ENCODE data around the gene MOCOS. TPM values are rescaled to one million over a fixed set of nuclear protein-coding genes. Genes with fewer than 3 reads are reported as not detected.
"Not testable (repeated sequence)": the region's sequence is repeated elsewhere in the genome, so short reads cannot be mapped to it uniquely, and the experiment has no call there.

MOCOS gene
- total RNA-seq, 3 donors from 2014 or later, result 5.2 to 9.7 (median 9.1) TPM

DNA sequence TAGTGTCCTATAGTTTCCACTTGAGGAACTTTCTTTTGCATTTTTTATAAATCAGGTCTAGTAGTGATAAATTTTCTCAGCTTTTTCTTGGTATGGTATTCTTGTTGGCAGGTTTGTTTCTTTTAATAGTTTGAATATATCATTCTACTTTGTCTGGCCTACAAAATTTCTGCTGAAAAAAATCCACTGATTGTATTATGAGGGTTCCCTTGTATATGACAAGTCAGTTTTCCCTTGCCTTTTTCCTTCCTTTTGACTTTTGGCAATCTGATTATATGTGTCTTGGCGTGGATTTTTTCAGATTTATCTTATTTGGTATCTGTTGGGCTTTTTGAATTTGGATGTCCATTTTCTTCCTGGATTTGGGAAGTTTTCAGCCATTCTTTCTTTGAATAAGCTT is 41.9 kb downstream of the MOCOS start:
- Histone ChIP-seq H3K27ac (no peak overlapping the region), H3K27me3 (no peaks in the 10 kb centered on the region), H3K36me3 (no peaks in the 10 kb centered on the region), H3K9me3 (peaks cover 10 to 29% of the 10 kb centered on the region in 2 donors), H3K4me1 (no peaks in the 10 kb centered on the region), H3K4me3 (no peak overlapping the region)
- TF ChIP-seq POLR2AphosphoS5 (IDR thresholded peaks at IDR 0.05), result no peak
- TF ChIP-seq POLR2A (IDR thresholded peaks at IDR 0.05), result no peak
- TF ChIP-seq, protein P1, sequence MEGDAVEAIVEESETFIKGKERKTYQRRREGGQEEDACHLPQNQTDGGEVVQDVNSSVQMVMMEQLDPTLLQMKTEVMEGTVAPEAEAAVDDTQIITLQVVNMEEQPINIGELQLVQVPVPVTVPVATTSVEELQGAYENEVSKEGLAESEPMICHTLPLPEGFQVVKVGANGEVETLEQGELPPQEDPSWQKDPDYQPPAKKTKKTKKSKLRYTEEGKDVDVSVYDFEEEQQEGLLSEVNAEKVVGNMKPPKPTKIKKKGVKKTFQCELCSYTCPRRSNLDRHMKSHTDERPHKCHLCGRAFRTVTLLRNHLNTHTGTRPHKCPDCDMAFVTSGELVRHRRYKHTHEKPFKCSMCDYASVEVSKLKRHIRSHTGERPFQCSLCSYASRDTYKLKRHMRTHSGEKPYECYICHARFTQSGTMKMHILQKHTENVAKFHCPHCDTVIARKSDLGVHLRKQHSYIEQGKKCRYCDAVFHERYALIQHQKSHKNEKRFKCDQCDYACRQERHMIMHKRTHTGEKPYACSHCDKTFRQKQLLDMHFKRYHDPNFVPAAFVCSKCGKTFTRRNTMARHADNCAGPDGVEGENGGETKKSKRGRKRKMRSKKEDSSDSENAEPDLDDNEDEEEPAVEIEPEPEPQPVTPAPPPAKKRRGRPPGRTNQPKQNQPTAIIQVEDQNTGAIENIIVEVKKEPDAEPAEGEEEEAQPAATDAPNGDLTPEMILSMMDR (IDR thresholded peaks at IDR 0.05), result no peak
- intact Hi-C loops (cut with DNase I; ENCODE audit: low total_unique reads), result no loop called here
- DNase-seq (ENCODE audit: low spot score in 2 of 2), result no peak

DNA sequence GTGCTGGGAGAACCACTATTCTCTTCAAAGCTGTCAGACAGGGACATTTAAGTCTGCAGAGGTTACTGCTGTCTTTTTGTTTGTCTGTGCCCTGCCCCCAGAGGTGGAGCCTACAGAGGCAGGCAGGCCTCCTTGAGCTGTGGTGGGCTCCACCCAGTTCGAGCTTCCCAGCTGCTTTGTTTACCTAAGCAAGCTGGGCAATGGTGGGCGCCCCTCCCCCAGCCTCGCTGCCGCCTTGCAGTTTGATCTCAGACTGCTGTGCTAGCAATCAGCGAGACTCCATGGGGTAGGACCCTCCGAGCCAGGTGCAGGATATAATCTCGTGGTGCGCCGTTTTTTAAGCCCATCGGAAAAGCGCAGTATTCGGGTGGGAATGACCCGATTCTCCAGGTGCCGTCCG is 53.2 kb downstream of the MOCOS start:
- DNase-seq (ENCODE audit: low spot score in 2 of 2); H3K4me3 ChIP-seq; H3K27me3 ChIP-seq; H3K36me3 ChIP-seq; H3K27ac ChIP-seq; H3K9me3 ChIP-seq; H3K4me1 ChIP-seq; intact Hi-C loops (cut with DNase I; ENCODE audit: low total_unique reads): not testable (repeated sequence)

DNA sequence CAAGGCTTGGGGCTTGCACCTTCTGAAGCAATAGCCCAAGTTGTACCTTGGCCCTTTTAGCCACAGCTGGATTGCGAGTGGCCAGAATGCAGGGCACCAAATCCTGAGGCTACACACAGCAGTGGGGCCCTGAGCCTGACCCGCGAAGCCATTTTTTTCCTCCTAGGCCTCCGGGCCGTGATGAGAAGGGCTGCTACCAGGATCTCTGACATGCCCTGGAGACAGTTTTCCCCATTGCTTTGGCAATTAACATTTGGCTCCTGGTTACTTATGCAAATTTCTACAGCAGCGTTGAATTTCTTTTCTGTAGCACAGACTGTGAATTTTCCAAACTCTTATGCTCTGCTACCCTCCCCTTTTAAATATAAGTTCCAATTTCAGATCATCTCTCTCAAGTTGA is 54.5 kb downstream of the MOCOS start:
- no peak for DNase-seq (ENCODE audit: low spot score in 2 of 2)
- Histone ChIP-seq H3K4me3 (no peak overlapping the region), H3K36me3 (no peaks in the 10 kb centered on the region), H3K27me3 (no peaks in the 10 kb centered on the region), H3K9me3 (no peaks in the 10 kb centered on the region), H3K4me1 (no peaks in the 10 kb centered on the region), H3K27ac (no peak overlapping the region)
- TF ChIP-seq, protein P1 (IDR thresholded peaks at IDR 0.05), result no peak
- TF ChIP-seq POLR2A (IDR thresholded peaks at IDR 0.05), result no peak
- no peak for TF ChIP-seq POLR2AphosphoS5 (IDR thresholded peaks at IDR 0.05)
- intact Hi-C loops (cut with DNase I; ENCODE audit: low total_unique reads), result no loop called here

DNA sequence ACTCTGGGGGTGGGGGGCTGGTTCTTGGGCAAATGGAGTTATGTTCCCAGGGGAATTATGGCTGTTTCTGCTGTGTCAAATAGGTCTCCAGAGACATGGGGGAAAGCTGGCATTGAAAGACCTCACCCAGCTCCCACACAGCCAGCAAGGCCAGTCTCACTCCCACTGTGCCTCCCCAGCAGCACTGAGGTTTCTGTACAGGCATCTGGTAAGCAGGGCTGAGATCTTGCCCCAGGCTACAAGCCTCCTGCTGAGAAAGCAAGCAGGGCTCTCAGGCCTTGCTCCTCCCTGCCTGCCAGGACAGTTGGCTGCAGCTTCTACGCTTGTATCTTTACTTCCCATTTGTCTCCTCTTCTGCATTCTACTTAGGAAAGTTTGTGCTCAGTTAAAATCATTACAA is 59.7 kb downstream of the MOCOS start:
- no peaks in the 10 kb centered on the region for H3K27me3 ChIP-seq
- H3K4me1 ChIP-seq, result no peaks in the 10 kb centered on the region
- no peak overlapping the region for H3K27ac ChIP-seq
- intact Hi-C loops (cut with DNase I; ENCODE audit: low total_unique reads), result no loop called here
- no peak overlapping the region for H3K4me3 ChIP-seq
- DNase-seq (ENCODE audit: low spot score in 2 of 2), result no peak
- TF ChIP-seq, protein P1 (IDR thresholded peaks at IDR 0.05), result no peak
- no peak for TF ChIP-seq POLR2A (IDR thresholded peaks at IDR 0.05)
- TF ChIP-seq POLR2AphosphoS5 (IDR thresholded peaks at IDR 0.05), result no peak
- H3K9me3 ChIP-seq, result no peaks in the 10 kb centered on the region
- H3K36me3 ChIP-seq, result no peaks in the 10 kb centered on the region

DNA sequence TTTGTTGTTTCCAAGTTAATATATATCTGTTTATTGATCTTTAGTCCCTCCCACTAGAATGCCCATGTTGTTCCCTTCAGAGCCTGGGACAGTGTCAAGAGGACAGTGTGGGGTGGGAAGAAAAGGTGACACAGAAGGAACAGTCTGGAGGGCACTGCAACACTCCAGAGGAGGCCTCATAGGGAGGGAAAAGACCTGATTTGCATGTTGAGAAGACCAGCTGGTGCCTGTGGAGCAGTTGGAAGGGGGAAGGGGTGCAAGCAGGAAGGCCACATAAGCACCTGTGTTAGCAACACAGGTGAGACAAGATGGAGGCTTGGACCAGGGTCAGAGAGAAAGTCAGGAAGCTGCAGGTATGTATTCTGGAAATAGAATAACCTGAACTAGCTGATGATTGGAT is 62.1 kb downstream of the MOCOS start:
- no peaks in the 10 kb centered on the region for H3K36me3 ChIP-seq
- DNase-seq (ENCODE audit: low spot score in 2 of 2), result no peak
- H3K27ac ChIP-seq, result no peak overlapping the region
- H3K4me3 ChIP-seq, result no peak overlapping the region
- no peaks in the 10 kb centered on the region for H3K4me1 ChIP-seq
- H3K9me3 ChIP-seq, result no peaks in the 10 kb centered on the region
- intact Hi-C loops (cut with DNase I; ENCODE audit: low total_unique reads), result no loop called here
- TF ChIP-seq POLR2A (IDR thresholded peaks at IDR 0.05), result no peak
- TF ChIP-seq POLR2AphosphoS5 (IDR thresholded peaks at IDR 0.05), result no peak
- TF ChIP-seq, protein P1 (IDR thresholded peaks at IDR 0.05), result no peak
- no peaks in the 10 kb centered on the region for H3K27me3 ChIP-seq

DNA sequence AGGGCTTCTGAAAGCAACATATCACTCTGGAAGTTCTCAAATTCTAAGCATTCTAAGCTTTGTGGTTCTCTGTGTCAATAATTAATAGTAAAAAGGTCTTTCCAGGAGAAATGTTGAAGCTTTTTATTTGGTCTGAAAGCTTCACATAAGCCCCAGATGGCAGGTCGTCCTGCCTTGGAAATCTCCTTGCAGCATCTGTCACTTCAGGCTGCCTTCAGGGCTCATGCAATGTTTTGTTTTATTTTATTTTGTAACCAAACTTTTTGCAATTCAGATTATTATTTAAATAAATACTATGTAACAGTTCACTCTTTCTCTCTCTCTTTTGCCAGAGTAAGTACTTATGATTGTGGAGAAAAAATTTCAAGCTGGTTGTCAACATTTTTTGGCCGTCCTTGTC is 63.5 kb downstream of the MOCOS start:
- Histone ChIP-seq H3K4me3 (no peak overlapping the region), H3K27me3 (no peaks in the 10 kb centered on the region), H3K4me1 (no peaks in the 10 kb centered on the region), H3K27ac (no peak overlapping the region), H3K36me3 (no peaks in the 10 kb centered on the region), H3K9me3 (no peaks in the 10 kb centered on the region)
- DNase-seq (ENCODE audit: low spot score in 2 of 2), result no peak
- intact Hi-C loops (cut with DNase I; ENCODE audit: low total_unique reads), result no loop called here
- TF ChIP-seq POLR2AphosphoS5 (IDR thresholded peaks at IDR 0.05) (no peak), POLR2A (IDR thresholded peaks at IDR 0.05) (no peak)
- TF ChIP-seq, protein P1 (IDR thresholded peaks at IDR 0.05), result no peak
